Measurements from ENCODE around the gene SPHK1.

Gene SPHK1

DNA sequence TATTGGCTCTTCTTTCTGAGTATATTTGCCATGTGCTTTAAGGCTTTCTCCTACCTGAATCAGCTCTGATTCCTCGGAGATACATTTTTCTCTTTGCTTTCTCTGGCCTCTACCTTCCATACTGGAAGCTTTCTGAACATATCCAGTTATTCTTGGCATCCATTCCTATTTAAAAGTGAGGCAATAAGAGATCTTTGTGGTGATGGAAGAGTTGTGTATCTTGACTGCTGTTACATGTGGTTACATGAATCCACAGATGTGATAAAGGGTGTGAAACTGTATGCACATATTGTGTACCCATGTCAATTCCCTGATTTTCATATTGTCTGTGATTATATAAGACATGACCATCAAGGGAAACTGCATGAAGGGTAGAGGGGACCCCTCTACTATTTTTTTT is 44.1 kb downstream of the SPHK1 start:
- H3K4me3 ChIP-seq (ENCODE audit: low read depth, low read length): no peak overlapping the region
- H3K4me1 ChIP-seq (ENCODE audit: control insufficient read depth, insufficient read depth, low read length): peaks cover 25% of the 10 kb centered on the region
- H3K9me3 ChIP-seq (ENCODE audit: control insufficient read depth, insufficient read depth, low read length): no peaks in the 10 kb centered on the region
- peaks cover 3% of the 10 kb centered on the region; the same call in 1 of the 2 replicates for H3K36me3 ChIP-seq (ENCODE audit: control insufficient read depth, insufficient read depth, low read length)
- H3K27me3 ChIP-seq (ENCODE audit: control insufficient read depth, insufficient read depth, low read length): no peaks in the 10 kb centered on the region
- no peak overlapping the region for H3K27ac ChIP-seq (ENCODE audit: low read depth, low read length)
- H3K9ac ChIP-seq (ENCODE audit: low read depth, low read length): no peak overlapping the region

- H3K27ac ChIP-seq (ENCODE audit: low read depth, low read length): no peak overlapping the region
Measured at GRCh38 chr17:76431509-76431908, 47.1 kb downstream of the SPHK1 start.

DNA sequence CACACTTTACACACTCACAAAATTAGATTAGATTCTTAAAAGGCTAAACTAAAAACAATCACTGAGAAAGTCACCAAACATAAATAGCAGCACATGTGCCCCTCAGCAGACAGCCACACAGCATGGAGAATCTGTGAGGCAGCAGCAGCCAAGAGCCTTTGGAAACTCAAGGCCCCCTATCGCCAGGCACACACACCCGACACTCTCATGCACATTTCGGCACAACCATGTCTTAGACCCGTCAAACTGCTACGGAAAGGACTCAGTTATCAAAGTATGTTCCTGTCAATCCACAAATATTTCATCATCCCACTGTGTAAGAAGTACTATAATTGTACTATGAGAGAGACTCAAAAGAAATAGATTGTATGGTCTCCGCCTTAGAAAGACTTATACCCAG is 47.6 kb downstream of the SPHK1 start:
- Histone ChIP-seq H3K36me3 (ENCODE audit: control insufficient read depth, insufficient read depth, low read length) (peaks cover 7% of the 10 kb centered on the region), H3K9me3 (ENCODE audit: control insufficient read depth, insufficient read depth, low read length) (no peaks in the 10 kb centered on the region), H3K4me3 (ENCODE audit: low read depth, low read length) (no peak overlapping the region), H3K27ac (ENCODE audit: low read depth, low read length) (no peak overlapping the region), H3K27me3 (ENCODE audit: control insufficient read depth, insufficient read depth, low read length) (no peaks in the 10 kb centered on the region), H3K4me1 (ENCODE audit: control insufficient read depth, insufficient read depth, low read length) (peaks cover 25% of the 10 kb centered on the region), H3K9ac (ENCODE audit: low read depth, low read length) (no peak overlapping the region)

More at GRCh38 chr17:76431509-76431908, 47.1 kb downstream of the SPHK1 start:
- Histone ChIP-seq H3K36me3 (ENCODE audit: control insufficient read depth, insufficient read depth, low read length) (peaks cover 7% of the 10 kb centered on the region), H3K9ac (ENCODE audit: low read depth, low read length) (no peak overlapping the region), H3K4me3 (ENCODE audit: low read depth, low read length) (no peak overlapping the region), H3K9me3 (ENCODE audit: control insufficient read depth, insufficient read depth, low read length) (no peaks in the 10 kb centered on the region), H3K4me1 (ENCODE audit: control insufficient read depth, insufficient read depth, low read length) (peaks cover 25% of the 10 kb centered on the region), H3K27me3 (ENCODE audit: control insufficient read depth, insufficient read depth, low read length) (no peaks in the 10 kb centered on the region)

DNA sequence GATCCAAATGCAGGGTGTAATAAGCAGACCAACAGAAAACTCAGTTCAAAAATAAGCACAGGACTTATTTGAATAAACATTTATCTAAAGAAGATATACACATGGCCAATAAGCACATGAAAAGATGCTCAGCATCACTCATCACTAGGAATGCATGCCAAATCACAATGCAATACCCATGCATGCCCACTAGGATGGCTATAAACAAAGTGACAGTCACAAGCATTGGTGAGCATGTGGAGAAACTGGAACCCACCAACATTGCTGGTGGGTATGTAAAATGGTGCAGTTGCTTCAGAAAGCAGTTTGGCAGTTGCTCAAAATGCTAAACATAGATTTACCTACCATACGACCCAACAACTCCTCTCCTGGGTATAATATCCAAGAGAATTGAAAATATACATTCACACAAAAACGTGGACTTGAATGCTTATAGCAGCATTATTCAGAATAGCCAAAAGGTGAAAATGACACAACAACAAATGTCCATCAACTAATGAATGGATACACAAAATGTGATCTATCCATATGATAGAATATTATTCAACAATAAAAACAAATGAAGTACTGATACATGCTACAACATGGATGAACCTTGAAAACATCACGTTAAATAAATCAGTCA is 48.4 kb downstream of the SPHK1 start:
- Histone ChIP-seq H3K9ac (ENCODE audit: low read depth, low read length) (no peak overlapping the region), H3K27me3 (ENCODE audit: control insufficient read depth, insufficient read depth, low read length) (no peaks in the 10 kb centered on the region), H3K9me3 (ENCODE audit: control insufficient read depth, insufficient read depth, low read length) (no peaks in the 10 kb centered on the region), H3K27ac (ENCODE audit: low read depth, low read length) (no peak overlapping the region), H3K36me3 (ENCODE audit: control insufficient read depth, insufficient read depth, low read length) (peaks cover 7% of the 10 kb centered on the region), H3K4me1 (ENCODE audit: control insufficient read depth, insufficient read depth, low read length) (peaks cover 26% of the 10 kb centered on the region), H3K4me3 (ENCODE audit: low read depth, low read length) (no peak overlapping the region)

DNA sequence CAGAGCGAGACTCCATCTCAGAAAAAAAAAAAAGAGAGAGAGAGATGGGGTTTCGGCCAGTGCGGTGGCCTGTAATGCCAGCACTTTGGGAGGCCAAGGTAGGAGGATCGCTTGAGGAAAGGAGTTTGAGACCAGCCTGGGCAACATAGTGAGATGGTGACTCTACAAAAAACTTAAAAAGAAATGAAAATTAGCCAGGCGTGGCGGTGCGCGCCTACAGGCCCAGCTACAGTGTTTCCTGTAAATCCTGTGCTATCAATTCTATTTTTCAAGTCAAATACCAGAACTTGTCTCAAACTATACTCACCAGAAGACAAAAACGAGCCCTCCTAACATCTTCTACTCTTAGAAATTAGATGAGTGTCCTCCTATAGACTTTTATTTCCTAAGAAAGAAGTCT is 49.3 kb downstream of the SPHK1 start:
- H3K9ac ChIP-seq (ENCODE audit: low read depth, low read length): no peak overlapping the region
- H3K27ac ChIP-seq (ENCODE audit: low read depth, low read length): no peak overlapping the region
- peaks cover 7% of the 10 kb centered on the region for H3K36me3 ChIP-seq (ENCODE audit: control insufficient read depth, insufficient read depth, low read length)
- no peaks in the 10 kb centered on the region for H3K9me3 ChIP-seq (ENCODE audit: control insufficient read depth, insufficient read depth, low read length)
- no peak overlapping the region for H3K4me3 ChIP-seq (ENCODE audit: low read depth, low read length)
- peaks cover 34% of the 10 kb centered on the region for H3K4me1 ChIP-seq (ENCODE audit: control insufficient read depth, insufficient read depth, low read length)
- H3K27me3 ChIP-seq (ENCODE audit: control insufficient read depth, insufficient read depth, low read length): no peaks in the 10 kb centered on the region

DNA sequence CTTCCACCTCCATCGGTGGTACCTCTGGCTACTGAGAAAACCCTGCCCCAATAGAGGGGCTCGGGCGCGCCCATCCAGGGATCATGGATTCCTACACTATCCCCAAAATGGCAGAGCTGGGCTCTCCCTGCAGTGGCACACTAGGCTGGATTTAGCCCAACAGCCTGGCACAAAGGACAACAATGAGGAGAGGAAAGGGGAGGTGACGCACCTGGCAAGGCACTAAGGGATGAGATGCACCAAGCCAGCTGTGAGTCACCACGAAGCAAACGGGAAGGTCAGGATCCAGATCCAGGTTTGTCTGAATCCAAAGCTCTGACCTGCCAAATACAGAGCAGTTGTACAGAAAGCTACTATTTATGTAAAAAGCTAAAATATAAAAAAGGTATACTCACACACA is 50.5 kb downstream of the SPHK1 start:
- H3K4me1 ChIP-seq (ENCODE audit: control insufficient read depth, insufficient read depth, low read length): peaks cover 38% of the 10 kb centered on the region
- no peak overlapping the region for H3K27ac ChIP-seq (ENCODE audit: low read depth, low read length)
- no peak overlapping the region for H3K9ac ChIP-seq (ENCODE audit: low read depth, low read length)
- H3K27me3 ChIP-seq (ENCODE audit: control insufficient read depth, insufficient read depth, low read length): no peaks in the 10 kb centered on the region
- no peak overlapping the region for H3K4me3 ChIP-seq (ENCODE audit: low read depth, low read length)
- H3K9me3 ChIP-seq (ENCODE audit: control insufficient read depth, insufficient read depth, low read length): no peaks in the 10 kb centered on the region
- H3K36me3 ChIP-seq (ENCODE audit: control insufficient read depth, insufficient read depth, low read length): peaks cover 6% of the 10 kb centered on the region

- no peak overlapping the region for H3K9ac ChIP-seq (ENCODE audit: low read depth, low read length)
- H3K4me1 ChIP-seq (ENCODE audit: control insufficient read depth, insufficient read depth, low read length): peaks cover 35% of the 10 kb centered on the region
- no peak overlapping the region for H3K4me3 ChIP-seq (ENCODE audit: low read depth, low read length)
- no peaks in the 10 kb centered on the region for H3K9me3 ChIP-seq (ENCODE audit: control insufficient read depth, insufficient read depth, low read length)
- H3K36me3 ChIP-seq (ENCODE audit: control insufficient read depth, insufficient read depth, low read length): peaks cover 5% of the 10 kb centered on the region
- no peaks in the 10 kb centered on the region for H3K27me3 ChIP-seq (ENCODE audit: control insufficient read depth, insufficient read depth, low read length)
- H3K27ac ChIP-seq (ENCODE audit: low read depth, low read length): no peak overlapping the region
Measured at GRCh38 chr17:76435751-76436150, 51.3 kb downstream of the SPHK1 start.

Measured in HUES48 (cell line).